ENCODE measurements around the gene MLN. TPM values are rescaled to one million over a fixed set of nuclear protein-coding genes. Genes with fewer than 3 reads are reported as not detected.

The MLN gene
- total RNA-seq, 1 donor from 2014 or later = not detected

- Mint-ChIP-seq H3K36me3 (ENCODE audit: insufficient read depth) (no peaks in the 10 kb centered on the region), H3K27me3 (peaks cover 21% of the 10 kb centered on the region), H3K9me3 (ENCODE audit: low read depth) (no peaks in the 10 kb centered on the region), H3K27ac (no peak overlapping the region), H3K4me3 (ENCODE audit: low read depth) (no peak overlapping the region), H3K4me1 (ENCODE audit: low read depth) (peaks cover 7% of the 10 kb centered on the region)
- DNase-seq (ENCODE audit: low spot score, unreplicated experiment) = no peak
- no peak for TF ChIP-seq CTCF (IDR thresholded peaks at IDR 0.05; ENCODE audit: unreplicated experiment)
Measured at GRCh38 chr6:33849500-33850075, 45.8 kb upstream of the MLN start.

GRCh38 chr6:33848484-33848883 is 44.7 kb upstream of the MLN start:
- Mint-ChIP-seq H3K4me3 (ENCODE audit: low read depth) (no peak overlapping the region), H3K9me3 (ENCODE audit: low read depth) (no peaks in the 10 kb centered on the region), H3K36me3 (ENCODE audit: insufficient read depth) (no peaks in the 10 kb centered on the region), H3K27me3 (peaks cover 19% of the 10 kb centered on the region), H3K4me1 (ENCODE audit: low read depth) (peaks cover 2% of the 10 kb centered on the region), H3K27ac (no peak overlapping the region)
- DNase-seq (ENCODE audit: low spot score, unreplicated experiment) = no peak
- TF ChIP-seq CTCF (IDR thresholded peaks at IDR 0.05; ENCODE audit: unreplicated experiment) = no peak

GRCh38 chr6:33847867-33848266 is 44.1 kb upstream of the MLN start:
- Mint-ChIP-seq H3K4me1 (ENCODE audit: low read depth) (peaks cover 2% of the 10 kb centered on the region), H3K27ac (no peak overlapping the region), H3K9me3 (ENCODE audit: low read depth) (no peaks in the 10 kb centered on the region), H3K4me3 (ENCODE audit: low read depth) (no peak overlapping the region), H3K27me3 (peaks cover 19% of the 10 kb centered on the region), H3K36me3 (ENCODE audit: insufficient read depth) (no peaks in the 10 kb centered on the region)
- no peak for DNase-seq (ENCODE audit: low spot score, unreplicated experiment)
- no peak for TF ChIP-seq CTCF (IDR thresholded peaks at IDR 0.05; ENCODE audit: unreplicated experiment)

- Mint-ChIP-seq H3K4me3 (ENCODE audit: low read depth) (no peak overlapping the region), H3K27ac (no peak overlapping the region), H3K36me3 (ENCODE audit: insufficient read depth) (no peaks in the 10 kb centered on the region), H3K9me3 (ENCODE audit: low read depth) (no peaks in the 10 kb centered on the region), H3K27me3 (peaks cover 19% of the 10 kb centered on the region), H3K4me1 (ENCODE audit: low read depth) (peaks cover 2% of the 10 kb centered on the region)
- no peak for TF ChIP-seq CTCF (IDR thresholded peaks at IDR 0.05; ENCODE audit: unreplicated experiment)
- no peak for DNase-seq (ENCODE audit: low spot score, unreplicated experiment)
Measured at GRCh38 chr6:33847078-33847477, 43.3 kb upstream of the MLN start.

GRCh38 chr6:33846226-33846625 is 42.4 kb upstream of the MLN start:
- Mint-ChIP-seq H3K4me3 (ENCODE audit: low read depth) (no peak overlapping the region), H3K9me3 (ENCODE audit: low read depth) (no peaks in the 10 kb centered on the region), H3K4me1 (ENCODE audit: low read depth) (no peaks in the 10 kb centered on the region), H3K36me3 (ENCODE audit: insufficient read depth) (no peaks in the 10 kb centered on the region), H3K27me3 (peaks cover 18% of the 10 kb centered on the region), H3K27ac (no peak overlapping the region)
- no peak for TF ChIP-seq CTCF (IDR thresholded peaks at IDR 0.05; ENCODE audit: unreplicated experiment)
- DNase-seq (ENCODE audit: low spot score, unreplicated experiment) = no peak

All from progenitor cell of endocrine pancreas (in vitro differentiated cells).